Ascending aorta (tissue), 2 donors: ENCODE data around the gene CHCHD2. TPM values are rescaled to one million over a fixed set of nuclear protein-coding genes. Genes with fewer than 3 reads are reported as not detected.
"Not testable (repeated sequence)": the region's sequence is repeated elsewhere in the genome, so short reads cannot be mapped to it uniquely, and the experiment has no call there.

Source experiments
- DNase-seq, 2 donors: peaks; one replicate each; pipeline ENCODE4 v3.0.0-alpha.2; 2019; ENCODE audit warnings: low spot score in 2 of 2
- H3K27ac ChIP-seq, 2 donors: fragments of 200-600 bp; sonication (generic); one replicate each; pipeline ENCODE4 v1.5.1; 2016 to 2017; ENCODE audit warnings: mild to moderate bottlenecking in 1 of 2
- H3K27me3 ChIP-seq: fragments of 200-600 bp; sonication (generic); one replicate; pipeline ENCODE4 v1.5.1; 2017
- H3K36me3 ChIP-seq, 2 donors: fragments of 200-600 bp; sonication (generic); one replicate each; pipeline ENCODE4 v1.5.1; 2016
- H3K4me1 ChIP-seq, 2 donors: fragments of 200-600 bp; sonication (generic); one replicate each; pipeline ENCODE4 v1.5.1; 2016 to 2017; ENCODE audit warnings: mild to moderate bottlenecking in 1 of 2
- H3K4me3 ChIP-seq, 2 donors: fragments of 200-600 bp; sonication (generic); one replicate each; pipeline ENCODE4 v1.5.1; 2016 to 2017; ENCODE audit warnings: mild to moderate bottlenecking in 1 of 2
- H3K9me3 ChIP-seq, 2 donors: fragments of 200-600 bp; sonication (generic); one replicate each; pipeline ENCODE4 v1.5.1; 2016
- intact Hi-C: fragments of 100-400 bp; cut with DNase I; formaldehyde crosslinking; loops from one replicate; pipeline ENCODE4 v1.15.1; 2023
- total RNA-seq: library from RNA; depleted of rRNA; stranded (reverse); fragments of >200 nt; gene quantifications from one replicate; pipeline ENCODE4 v1.1.0, GENCODE V29; 2016
- TF ChIP-seq, protein P1 (sequence below), 3 experiments: fragments of 200-600 bp in 2 of 3; fragments of 450-650 bp in 1 of 3; sonication (generic) in 2 of 3; IDR thresholded peaks; one replicate each; pipeline ENCODE4 v1.5.1; 2016 to 2019; ENCODE audit warnings: antibody characterized with exemption in 3 of 3, mild to moderate bottlenecking in 1 of 3, moderate library complexity in 1 of 3

Gene CHCHD2, protein sequence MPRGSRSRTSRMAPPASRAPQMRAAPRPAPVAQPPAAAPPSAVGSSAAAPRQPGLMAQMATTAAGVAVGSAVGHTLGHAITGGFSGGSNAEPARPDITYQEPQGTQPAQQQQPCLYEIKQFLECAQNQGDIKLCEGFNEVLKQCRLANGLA
- 323 TPM for total RNA-seq

- TF ChIP-seq, protein P1, sequence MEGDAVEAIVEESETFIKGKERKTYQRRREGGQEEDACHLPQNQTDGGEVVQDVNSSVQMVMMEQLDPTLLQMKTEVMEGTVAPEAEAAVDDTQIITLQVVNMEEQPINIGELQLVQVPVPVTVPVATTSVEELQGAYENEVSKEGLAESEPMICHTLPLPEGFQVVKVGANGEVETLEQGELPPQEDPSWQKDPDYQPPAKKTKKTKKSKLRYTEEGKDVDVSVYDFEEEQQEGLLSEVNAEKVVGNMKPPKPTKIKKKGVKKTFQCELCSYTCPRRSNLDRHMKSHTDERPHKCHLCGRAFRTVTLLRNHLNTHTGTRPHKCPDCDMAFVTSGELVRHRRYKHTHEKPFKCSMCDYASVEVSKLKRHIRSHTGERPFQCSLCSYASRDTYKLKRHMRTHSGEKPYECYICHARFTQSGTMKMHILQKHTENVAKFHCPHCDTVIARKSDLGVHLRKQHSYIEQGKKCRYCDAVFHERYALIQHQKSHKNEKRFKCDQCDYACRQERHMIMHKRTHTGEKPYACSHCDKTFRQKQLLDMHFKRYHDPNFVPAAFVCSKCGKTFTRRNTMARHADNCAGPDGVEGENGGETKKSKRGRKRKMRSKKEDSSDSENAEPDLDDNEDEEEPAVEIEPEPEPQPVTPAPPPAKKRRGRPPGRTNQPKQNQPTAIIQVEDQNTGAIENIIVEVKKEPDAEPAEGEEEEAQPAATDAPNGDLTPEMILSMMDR (IDR thresholded peaks at IDR 0.05), result no peak
- peak; percentile 94 to 99 for DNase-seq
- Histone ChIP-seq H3K27me3 (no peaks in the 10 kb centered on the region), H3K4me3 (peak within 1 kb of the TSS; percentile 70 to 74), H3K4me1 (peaks cover 0 to 12% of the 10 kb centered on the region in 2 donors), H3K27ac (peak within 1 kb of the TSS; percentile 89 to 93), H3K36me3 (peaks cover 27 to 30% of the 10 kb centered on the region in 2 donors), H3K9me3 (no peaks in the 10 kb centered on the region)
- intact Hi-C loops, result loop anchor here (1.0 to 5.0 kb wide), 8 partner anchors 14 to 1349 kb away; partner anchors contain the start of genes CCT6A, PHKG1, PSPH and SEC61G
Measured at GRCh38 chr7:56106108-56107073, at the start of gene CHCHD2. TSS of gene CHCHD2 (minus strand) at chr7:56106476. CDS start at chr7:56106413, 63 bp downstream.

- H3K9me3 ChIP-seq, DNase-seq, H3K4me3 ChIP-seq, H3K4me1 ChIP-seq, H3K27ac ChIP-seq, H3K27me3 ChIP-seq, intact Hi-C loops, H3K36me3 ChIP-seq: not testable (repeated sequence)
Measured at GRCh38 chr7:56131062-56131461, 24.8 kb upstream of the CHCHD2 start.

- TF ChIP-seq, protein P1 (IDR thresholded peaks at IDR 0.05), result no peak
Measured at GRCh38 chr7:56127241-56127975, 21.1 kb upstream of the CHCHD2 start.

DNA sequence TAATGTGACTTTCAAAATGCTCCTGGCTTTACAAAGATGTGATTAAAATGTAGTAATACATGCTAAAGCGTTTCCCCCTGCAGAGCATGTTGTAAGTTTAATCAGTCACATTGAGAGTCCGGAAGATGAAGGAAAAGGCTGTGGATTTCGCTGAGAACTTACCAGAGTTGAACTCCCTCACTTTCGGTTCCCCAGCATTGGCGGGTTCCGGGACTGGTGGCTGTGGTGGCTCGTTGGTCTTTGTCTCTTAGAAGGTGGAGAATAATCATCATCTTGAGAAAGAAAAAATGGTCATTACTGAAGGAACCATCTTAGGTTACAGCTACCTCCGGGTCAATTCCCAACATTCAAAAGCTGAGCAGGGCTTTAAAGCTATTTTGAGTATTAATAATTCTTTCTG is 19.6 kb upstream of the CHCHD2 start:
- Histone ChIP-seq H3K4me1 (no peaks in the 10 kb centered on the region), H3K4me3 (no peak overlapping the region), H3K27ac (no peak overlapping the region), H3K27me3 (no peaks in the 10 kb centered on the region), H3K9me3 (no peaks in the 10 kb centered on the region), H3K36me3 (no peaks in the 10 kb centered on the region)
- intact Hi-C loops, result no loop called here
- DNase-seq, result no peak
- TF ChIP-seq, protein P1 (IDR thresholded peaks at IDR 0.05), result no peak

More at GRCh38 chr7:56127241-56127975, 21.1 kb upstream of the CHCHD2 start:
- Histone ChIP-seq H3K27me3 (no peaks in the 10 kb centered on the region), H3K4me3 (no peak overlapping the region), H3K36me3 (no peaks in the 10 kb centered on the region), H3K9me3 (no peaks in the 10 kb centered on the region), H3K27ac (no peak overlapping the region), H3K4me1 (no peaks in the 10 kb centered on the region)
- intact Hi-C loops, result no loop called here
- no peak for DNase-seq

DNA sequence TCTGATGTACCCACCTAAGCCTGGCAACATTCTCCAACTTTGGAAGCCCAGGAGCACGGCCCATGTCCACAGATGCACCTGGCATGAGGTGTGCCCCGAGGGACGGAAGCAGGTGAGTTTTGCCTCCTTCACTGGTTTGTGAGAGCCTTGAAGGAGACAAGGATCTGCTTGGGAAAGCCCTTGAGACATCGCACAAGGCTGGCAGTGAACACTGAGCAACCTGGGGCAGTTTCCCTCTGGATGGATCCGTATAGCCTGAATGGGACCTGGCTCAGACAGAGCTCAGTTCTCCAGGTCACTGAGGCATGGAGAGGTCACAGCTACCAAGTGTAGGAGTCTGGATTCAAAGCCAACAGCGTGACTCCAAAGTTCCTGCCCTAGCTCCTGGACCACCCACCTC is 18.7 kb upstream of the CHCHD2 start:
- Histone ChIP-seq H3K4me1 (no peaks in the 10 kb centered on the region), H3K4me3 (no peak overlapping the region), H3K36me3 (no peaks in the 10 kb centered on the region), H3K27ac (no peak overlapping the region), H3K9me3 (no peaks in the 10 kb centered on the region), H3K27me3 (no peaks in the 10 kb centered on the region)
- TF ChIP-seq, protein P1 (IDR thresholded peaks at IDR 0.05), result no peak
- intact Hi-C loops, result no loop called here
- DNase-seq, result no peak
